Measurements from ENCODE around the gene ZBTB8B. TPM values are rescaled to one million over a fixed set of nuclear protein-coding genes. Genes with fewer than 3 reads are reported as not detected.

Gene ZBTB8B
- total and polyA plus RNA-seq, 7 experiments from 2014 or later, result 0.02 TPM; not detected in 6

Other genes with a start within 250 kb of the ZBTB8B start
- gene TMEM234, start 242.7 kb upstream of the ZBTB8B start, total RNA-seq, result 10 to 100 TPM; 15.9 to 29.6 (median 21.4) TPM
- gene TMEM234, start 242.7 kb upstream of the ZBTB8B start, polyA plus RNA-seq, result 1 to 10 TPM; 5.9 to 6.1 TPM
- gene EIF3I, start 242.7 kb upstream of the ZBTB8B start, total RNA-seq, result 100 to 1,000 TPM in 3 of 5 experiments, 10 to 100 TPM in 2; 82.6 to 182 (median 104) TPM
- gene EIF3I, start 242.7 kb upstream of the ZBTB8B start, polyA plus RNA-seq, result 100 to 1,000 TPM; 185 to 189 TPM
- 1 to 10 TPM in 3 of 5 experiments, under 1 TPM in 2; 0.48 to 2.0 (median 1.4) TPM for gene FAM167B, start 217.8 kb upstream of the ZBTB8B start, total RNA-seq
- gene FAM167B, start 217.8 kb upstream of the ZBTB8B start, polyA plus RNA-seq, result not detected
- 100 to 1,000 TPM; 245 to 509 (median 469) TPM for gene LCK, start 213.8 kb upstream of the ZBTB8B start, total RNA-seq
- 1,000 to 10,000 TPM in 1 of 2 donors, 100 to 1,000 TPM in 1; 897 to 1,109 TPM for gene LCK, start 213.8 kb upstream of the ZBTB8B start, polyA plus RNA-seq
- gene HDAC1, start 173.0 kb upstream of the ZBTB8B start, total RNA-seq, result 100 to 1,000 TPM in 4 of 5 experiments, 10 to 100 TPM in 1; 81.8 to 205 (median 174) TPM
- 100 to 1,000 TPM; 170 to 209 TPM for gene HDAC1, start 173.0 kb upstream of the ZBTB8B start, polyA plus RNA-seq
- gene MARCKSL1, start 128.8 kb upstream of the ZBTB8B start, total RNA-seq, result 10 to 100 TPM; 22.2 to 70.2 (median 41.7) TPM
- gene MARCKSL1, start 128.8 kb upstream of the ZBTB8B start, polyA plus RNA-seq, result 100 to 1,000 TPM; 175 to 222 TPM
- 10 to 100 TPM; 11.9 to 37.6 (median 27.7) TPM for gene FAM229A, start 102.6 kb upstream of the ZBTB8B start, total RNA-seq
- gene FAM229A, start 102.6 kb upstream of the ZBTB8B start, polyA plus RNA-seq, result 1 to 10 TPM in 1 of 2 donors, under 1 TPM in 1; 0.32 to 2.5 TPM
- gene TSSK3, start 102.5 kb upstream of the ZBTB8B start, total RNA-seq, result 1 to 10 TPM in 4 of 5 experiments, under 1 TPM in 1; 0.77 to 7.2 (median 2.7) TPM
- 1 to 10 TPM in 1 of 2 donors, under 1 TPM in 1; 0.50 to 3.2 TPM for gene TSSK3, start 102.5 kb upstream of the ZBTB8B start, polyA plus RNA-seq
- 100 to 1,000 TPM in 4 of 5 experiments, 10 to 100 TPM in 1; 51.7 to 186 (median 121) TPM for gene BSDC1, start 70.6 kb upstream of the ZBTB8B start, total RNA-seq
- gene BSDC1, start 70.6 kb upstream of the ZBTB8B start, polyA plus RNA-seq, result 10 to 100 TPM; 37.6 to 54.9 TPM
- gene ZBTB8A, start 74.4 kb downstream of the ZBTB8B start, total RNA-seq, result under 1 TPM in 1 of 5 experiments, not detected in 4; 0.07 TPM
- gene ZBTB8A, start 74.4 kb downstream of the ZBTB8B start, polyA plus RNA-seq, result not detected
- 10 to 100 TPM; 35.5 to 58.8 (median 47.4) TPM for gene ZBTB8OS, start 185.5 kb downstream of the ZBTB8B start, total RNA-seq
- 10 to 100 TPM; 49.8 to 65.9 TPM for gene ZBTB8OS, start 185.5 kb downstream of the ZBTB8B start, polyA plus RNA-seq
- gene RBBP4, start 186.1 kb downstream of the ZBTB8B start, total RNA-seq, result 100 to 1,000 TPM; 130 to 280 (median 162) TPM
- gene RBBP4, start 186.1 kb downstream of the ZBTB8B start, polyA plus RNA-seq, result 100 to 1,000 TPM; 246 to 251 TPM
- gene SYNC, start 237.7 kb downstream of the ZBTB8B start, total RNA-seq, result not detected
- gene SYNC, start 237.7 kb downstream of the ZBTB8B start, polyA plus RNA-seq, result not detected